Measurements from ENCODE around the gene AGBL1.

Gene AGBL1

GRCh38 chr15:86797135-86797534, 717.5 kb downstream of the AGBL1 start:
- no peak for DNase-seq (ENCODE audit: low spot score)
- TF ChIP-seq CTCF (IDR thresholded peaks at IDR 0.05; ENCODE audit: extremely low read depth, missing control alignments) = no peak

- no peak for TF ChIP-seq CTCF (IDR thresholded peaks at IDR 0.05; ENCODE audit: extremely low read depth, missing control alignments)
- DNase-seq (ENCODE audit: low spot score) = no peak
These were observed 719.6 kb downstream of the AGBL1 start for GRCh38 chr15:86799226-86799625.

- no peak for DNase-seq (ENCODE audit: low spot score)
- TF ChIP-seq CTCF (IDR thresholded peaks at IDR 0.05; ENCODE audit: extremely low read depth, missing control alignments) = no peak
These were observed 722.6 kb downstream of the AGBL1 start for GRCh38 chr15:86802244-86802643.

GRCh38 chr15:86804406-86804805, 724.7 kb downstream of the AGBL1 start:
- TF ChIP-seq CTCF (IDR thresholded peaks at IDR 0.05; ENCODE audit: extremely low read depth, missing control alignments) = no peak
- DNase-seq (ENCODE audit: low spot score) = no peak

- TF ChIP-seq CTCF (IDR thresholded peaks at IDR 0.05; ENCODE audit: extremely low read depth, missing control alignments) = no peak
- no peak for DNase-seq (ENCODE audit: low spot score)
These were observed 730.7 kb downstream of the AGBL1 start for GRCh38 chr15:86810329-86810728.

GRCh38 chr15:86813892-86814291, 734.2 kb downstream of the AGBL1 start:
- TF ChIP-seq CTCF (IDR thresholded peaks at IDR 0.05; ENCODE audit: extremely low read depth, missing control alignments) = no peak

GRCh38 chr15:86829245-86829644, 749.6 kb downstream of the AGBL1 start:
- TF ChIP-seq CTCF (IDR thresholded peaks at IDR 0.05; ENCODE audit: extremely low read depth, missing control alignments) = no peak
- DNase-seq (ENCODE audit: low spot score) = no peak

More at GRCh38 chr15:86813892-86814291, 734.2 kb downstream of the AGBL1 start:
- DNase-seq (ENCODE audit: low spot score) = no peak

Measured in GM20000 (cell line).